NCI-H1105 (cell line): Measurements from ENCODE around the gene PRKAG3.
"Not testable (repeated sequence)": the region's sequence is repeated elsewhere in the genome, so short reads cannot be mapped to it uniquely, and the experiment has no call there.

Source experiments
- DNase-seq: peaks from one replicate; lab custom pipeline; 2025; lab: John Stamatoyannopoulos, UW

The PRKAG3 gene

DNA sequence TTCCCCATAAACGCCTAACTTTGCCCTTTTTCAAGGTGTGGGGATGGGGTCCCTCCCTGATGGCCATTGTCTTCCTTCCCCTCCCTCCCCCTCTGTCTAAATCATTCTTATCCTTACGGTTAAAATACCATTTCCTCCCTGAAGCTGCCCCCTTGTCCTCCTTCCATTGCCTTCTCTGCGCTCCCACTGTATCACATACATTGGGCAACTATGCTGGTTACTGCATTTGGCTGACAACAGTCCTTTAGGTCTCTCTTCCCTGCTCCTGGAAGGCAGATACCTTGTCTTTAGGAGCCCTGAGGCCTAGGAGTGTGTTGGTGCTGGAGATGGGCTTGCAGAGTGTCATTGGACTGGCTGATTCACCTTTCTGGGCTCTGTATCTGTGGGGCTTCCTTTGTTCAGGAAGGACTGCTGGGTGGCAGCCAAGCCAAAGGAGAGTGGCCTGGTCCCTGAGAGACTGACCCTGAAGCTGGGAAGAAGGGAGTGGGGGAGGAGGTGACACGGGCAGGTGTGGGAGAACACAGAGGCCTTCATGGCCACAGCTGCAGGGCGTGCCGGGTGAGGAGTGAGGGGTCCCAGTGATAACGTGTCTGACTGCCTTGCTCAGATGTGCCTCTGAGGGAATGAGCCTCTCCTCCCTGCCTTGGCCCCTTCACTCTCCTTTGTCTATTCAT, 30.2 kb upstream of the PRKAG3 start:
- no peak for DNase-seq

DNA sequence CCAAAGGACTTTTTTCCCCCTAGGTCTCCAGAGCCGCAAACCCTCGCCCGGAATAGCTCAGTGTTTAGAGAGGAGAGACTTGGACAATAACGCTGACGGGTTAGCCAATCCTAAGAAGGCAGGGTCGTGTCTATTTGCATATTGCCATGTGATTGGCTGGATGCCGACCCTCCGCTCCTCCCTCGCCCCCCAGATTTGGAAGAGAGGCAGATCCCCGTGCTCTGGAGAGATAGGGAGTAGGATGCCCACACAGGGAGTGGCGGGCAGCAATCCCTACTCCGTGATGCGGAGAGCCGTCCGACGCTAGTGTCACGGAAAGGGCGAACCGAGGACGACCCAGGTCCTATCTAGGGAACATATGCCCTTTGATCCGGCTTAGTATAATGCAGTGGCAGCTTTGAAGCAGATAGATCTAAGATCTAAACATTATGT, 29.4 kb upstream of the PRKAG3 start:
- DNase-seq = no peak

GRCh38 chr2:218859988-218860831, 28.6 kb upstream of the PRKAG3 start:
- no peak for DNase-seq

DNA sequence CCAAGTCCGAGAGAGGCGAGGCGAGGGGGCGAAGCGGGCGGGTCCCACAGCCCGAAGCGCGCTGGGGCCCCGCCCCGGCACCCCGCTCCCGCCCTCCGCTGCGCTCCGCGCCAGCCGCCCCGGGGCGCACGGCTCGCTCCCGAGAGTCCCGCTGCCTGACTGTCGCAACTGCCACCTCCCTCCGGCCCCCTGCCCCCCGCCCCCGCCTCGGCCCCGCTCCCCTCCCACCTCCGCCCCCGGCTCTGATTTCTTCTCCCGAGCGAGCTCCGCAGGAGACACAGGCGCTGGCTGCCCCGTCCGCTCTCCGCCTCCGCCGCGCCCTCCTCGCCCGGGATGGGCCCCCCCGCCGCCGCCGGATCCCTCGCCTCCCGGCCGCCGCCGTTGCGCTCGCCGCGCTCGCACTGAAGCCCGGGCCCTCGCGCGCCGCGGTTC, 28.0 kb upstream of the PRKAG3 start, which contains the start of gene WNT6:
WNT6 (plus strand) TSS at position 250 of the 432 bp plus-strand sequence. CDS start 233 bp downstream, outside the sequence.
- no peak for DNase-seq

DNA sequence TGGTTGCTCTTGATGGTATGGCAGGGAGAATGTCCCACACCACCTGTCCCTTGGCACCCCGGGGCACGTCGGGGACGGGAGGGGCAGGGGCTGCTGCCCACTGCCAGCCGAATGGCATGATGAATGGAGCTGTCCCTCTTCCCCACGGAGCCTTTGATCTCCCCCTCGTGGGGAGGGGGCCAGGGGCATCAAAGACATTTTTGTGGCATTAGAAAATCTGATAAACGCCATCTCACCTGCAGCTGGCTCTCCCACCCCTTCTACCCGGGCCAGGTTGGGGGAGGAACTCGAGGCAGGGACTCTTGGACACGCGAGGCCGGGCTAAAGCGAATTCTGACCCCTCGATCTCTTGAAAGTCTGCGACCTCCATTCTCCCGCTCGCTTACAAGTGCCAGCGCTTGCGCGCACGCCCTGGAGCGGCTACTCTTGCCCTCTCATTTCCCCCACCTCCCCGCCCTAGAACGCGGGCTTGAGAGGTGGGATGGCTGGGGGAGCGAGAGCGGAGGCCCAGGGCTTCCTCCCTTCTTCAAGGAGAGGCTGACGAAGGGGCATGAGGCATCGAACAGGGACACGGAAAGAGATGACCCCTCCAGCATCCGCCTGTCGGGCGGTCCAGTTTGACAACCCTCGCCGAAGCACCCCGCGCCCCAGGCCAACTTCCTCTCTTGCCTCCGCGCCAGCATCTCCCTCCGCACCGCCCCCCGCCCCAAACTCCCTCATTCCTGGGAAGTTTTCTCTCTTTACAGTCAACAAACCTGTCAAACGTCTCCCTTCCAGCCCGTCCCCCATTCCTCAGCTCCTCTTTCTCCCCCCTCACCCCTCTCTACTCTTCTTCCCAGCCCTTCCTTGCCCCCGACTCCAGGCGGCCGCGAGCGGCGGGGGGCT, 27.3 kb upstream of the PRKAG3 start:
- no peak for DNase-seq

- no peak for DNase-seq
Measured at GRCh38 chr2:218858138-218858445, 26.5 kb upstream of the PRKAG3 start.

GRCh38 chr2:218857371-218858137, 26.0 kb upstream of the PRKAG3 start:
- DNase-seq = peak; percentile 19

- no peak for DNase-seq
Measured at GRCh38 chr2:218856896-218857243, 25.3 kb upstream of the PRKAG3 start.

DNA sequence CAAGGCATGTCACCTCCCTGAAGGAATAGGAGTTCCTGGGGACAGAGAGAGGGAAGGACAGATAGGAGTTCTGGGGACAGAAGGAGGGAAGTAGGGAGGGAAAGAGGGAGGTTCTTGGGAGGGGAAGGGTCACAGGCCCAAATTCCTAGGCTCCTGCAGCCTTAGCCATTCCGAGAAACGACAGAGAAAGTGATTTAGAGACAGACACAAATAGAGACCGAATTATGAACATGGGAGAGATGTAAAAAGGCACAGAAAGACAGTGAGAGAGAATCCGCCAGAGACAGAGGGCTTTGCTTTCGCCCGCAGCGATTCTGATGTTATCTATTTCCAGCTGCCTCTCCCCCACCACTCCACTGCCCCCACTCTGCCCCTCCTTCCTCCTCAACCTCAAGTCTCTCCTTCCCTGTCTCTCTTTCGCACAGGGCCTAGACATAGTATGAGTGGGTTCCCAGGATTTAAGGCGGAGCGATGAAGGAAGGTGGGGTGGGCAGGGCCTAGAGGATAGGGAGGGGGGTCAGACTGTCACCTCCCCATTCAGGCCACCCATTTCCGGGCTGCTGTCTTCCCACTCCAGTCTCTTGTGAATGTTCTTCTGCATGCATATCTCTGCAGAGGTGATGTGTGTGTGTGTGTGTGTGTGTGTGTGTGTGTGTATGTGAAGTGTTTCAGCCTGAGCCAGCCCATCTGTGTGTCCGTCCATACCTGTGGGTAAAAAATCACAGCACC, 24.7 kb upstream of the PRKAG3 start:
- no peak for DNase-seq

- no peak for DNase-seq
Measured at GRCh38 chr2:218855305-218856166, 23.9 kb upstream of the PRKAG3 start.

DNA sequence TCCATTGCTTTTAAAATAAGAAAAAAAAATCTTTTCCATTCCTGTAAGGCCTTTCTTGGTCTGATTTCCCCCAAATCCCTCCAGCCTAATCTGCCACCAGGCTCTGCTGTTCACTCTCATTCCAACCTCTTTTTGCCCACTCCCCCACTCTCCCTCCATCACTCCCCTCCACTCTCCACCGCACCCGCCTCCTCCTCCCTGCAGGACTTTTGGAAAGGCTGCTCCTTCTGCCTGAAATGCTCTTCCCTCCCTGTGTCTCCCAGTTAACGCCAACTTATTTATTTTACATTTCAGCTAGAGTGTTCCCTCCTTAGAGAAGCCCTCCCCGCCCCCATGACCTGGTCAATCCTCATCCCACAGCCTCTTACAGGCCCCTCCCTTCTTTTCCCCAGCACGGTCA, 23.3 kb upstream of the PRKAG3 start:
- DNase-seq = no peak

GRCh38 chr2:218853766-218854165, 22.2 kb upstream of the PRKAG3 start:
- DNase-seq = no peak

DNA sequence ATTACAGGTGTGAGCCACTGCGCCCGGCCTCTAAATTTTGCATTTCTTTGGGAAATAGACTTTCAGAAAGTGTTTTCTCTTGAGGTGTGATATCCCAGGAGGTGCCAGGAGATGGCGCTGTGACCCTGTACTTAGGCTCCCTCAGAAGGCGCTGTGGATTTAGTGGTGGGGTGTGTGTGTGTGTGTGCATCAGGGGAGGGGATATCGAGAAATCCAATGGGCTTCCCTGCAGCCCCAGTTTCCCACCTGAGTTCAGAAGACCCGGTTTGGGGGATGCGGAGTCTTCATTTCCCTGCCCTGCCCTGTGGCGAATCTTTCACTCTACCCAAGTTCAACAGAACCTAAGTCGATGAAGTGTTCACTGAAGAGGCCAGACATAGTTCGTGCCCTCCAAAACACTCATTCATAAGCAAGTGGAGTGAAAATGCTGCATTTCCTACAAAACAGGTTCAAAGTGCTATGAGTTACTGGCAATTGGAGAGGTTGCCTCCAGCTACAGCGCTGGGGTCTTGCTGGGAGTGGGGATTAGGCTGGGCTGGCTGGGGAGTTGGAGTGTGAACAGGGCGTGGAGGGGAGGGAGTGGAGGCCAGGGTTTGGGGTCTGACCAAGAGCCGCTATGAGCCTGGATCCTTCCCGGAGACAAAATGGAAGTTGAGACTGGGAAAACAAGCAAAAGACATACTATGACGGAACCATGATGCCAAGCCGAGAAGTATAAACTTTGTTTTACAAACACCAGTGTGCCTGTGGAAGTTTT, 21.5 kb upstream of the PRKAG3 start:
- peak; percentile 30 for DNase-seq

DNA sequence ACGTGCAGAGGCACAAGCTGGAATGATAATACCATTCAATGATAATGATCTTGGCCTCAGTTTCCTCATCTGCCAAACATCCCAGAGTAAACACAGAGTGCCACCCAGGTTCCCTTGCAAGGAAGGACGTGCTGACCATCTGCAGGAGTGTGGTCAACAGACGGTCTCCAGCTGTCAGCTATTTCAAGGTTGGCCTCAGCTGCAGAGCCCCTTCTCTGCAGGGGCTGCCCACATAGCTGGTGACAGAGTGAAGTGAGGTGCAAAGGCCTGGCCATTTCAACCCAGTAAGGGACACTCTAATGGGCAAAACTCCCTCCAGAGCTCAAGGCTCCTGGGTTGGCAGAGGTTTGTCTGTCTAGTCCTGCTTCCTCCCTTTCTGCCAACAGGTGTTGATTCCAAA, 19.7 kb upstream of the PRKAG3 start:
- DNase-seq = no peak

GRCh38 chr2:218850796-218851195, 19.2 kb upstream of the PRKAG3 start:
- no peak for DNase-seq

DNA sequence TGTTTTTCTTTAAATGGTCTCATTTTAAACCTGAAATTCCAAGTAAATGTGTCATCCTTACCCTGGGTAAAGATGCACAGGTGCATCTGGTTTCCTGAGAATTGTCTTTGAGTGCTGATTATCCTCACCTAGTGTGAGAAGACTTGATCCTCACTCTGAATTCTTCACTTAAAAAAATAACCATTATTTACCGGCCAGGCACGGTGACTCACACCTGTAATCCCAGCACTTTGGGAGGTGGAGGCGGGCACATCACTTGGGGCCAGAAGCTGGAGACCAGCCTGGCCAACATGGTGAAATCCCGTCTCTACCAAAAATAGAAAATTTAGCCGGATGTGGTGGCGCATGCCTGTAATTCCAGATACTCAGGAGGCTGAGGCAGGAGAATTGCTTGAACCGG, 18.1 kb upstream of the PRKAG3 start:
- no peak for DNase-seq

- not testable (repeated sequence) for DNase-seq
Measured at GRCh38 chr2:218846963-218847362, 15.4 kb upstream of the PRKAG3 start.

DNA sequence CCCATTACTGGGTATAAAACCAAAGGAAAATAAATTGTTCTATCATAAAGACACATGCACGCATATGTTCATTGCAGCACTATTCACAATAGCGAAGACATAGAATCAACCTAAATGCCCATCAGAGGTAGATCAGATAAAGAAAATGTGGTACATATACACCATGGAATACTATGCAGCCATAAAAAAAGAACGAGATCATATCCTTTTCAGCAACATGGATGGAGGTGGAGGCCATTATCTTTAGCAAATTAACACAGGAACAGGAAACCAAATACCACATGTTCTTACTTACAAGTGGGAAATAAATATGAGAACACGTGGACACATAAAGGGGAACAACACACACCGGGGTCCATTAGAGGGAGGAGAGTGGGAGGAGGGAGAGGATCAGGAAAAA, 12.7 kb upstream of the PRKAG3 start:
- not testable (repeated sequence) for DNase-seq

- DNase-seq = no peak
Measured at GRCh38 chr2:218839888-218840287, 8.3 kb upstream of the PRKAG3 start.
